Limb (tissue), 2 donors: ENCODE results near the gene C10orf143.

Experiments used
- DNase-seq, 2 donors: peaks; one replicate each; pipeline ENCODE4 v3.0.0-alpha.2; 2016; ENCODE audit errors: extremely low spot score in 2 of 2

The C10orf143 gene

GRCh38 chr10:130016095-130016494 is 94.5 kb downstream of the C10orf143 start:
- DNase-seq = no peak

- no peak for DNase-seq
Observed at GRCh38 chr10:130015075-130015695, 95.4 kb downstream of the C10orf143 start.

GRCh38 chr10:130014263-130015074 is 96.2 kb downstream of the C10orf143 start:
- DNase-seq = no peak
